ENCODE results near the gene KLK14. TPM values are rescaled to one million over a fixed set of nuclear protein-coding genes. Genes with fewer than 3 reads are reported as not detected.

Gene KLK14
- total RNA-seq, 1 donor from 2014 or later = not detected

DNA sequence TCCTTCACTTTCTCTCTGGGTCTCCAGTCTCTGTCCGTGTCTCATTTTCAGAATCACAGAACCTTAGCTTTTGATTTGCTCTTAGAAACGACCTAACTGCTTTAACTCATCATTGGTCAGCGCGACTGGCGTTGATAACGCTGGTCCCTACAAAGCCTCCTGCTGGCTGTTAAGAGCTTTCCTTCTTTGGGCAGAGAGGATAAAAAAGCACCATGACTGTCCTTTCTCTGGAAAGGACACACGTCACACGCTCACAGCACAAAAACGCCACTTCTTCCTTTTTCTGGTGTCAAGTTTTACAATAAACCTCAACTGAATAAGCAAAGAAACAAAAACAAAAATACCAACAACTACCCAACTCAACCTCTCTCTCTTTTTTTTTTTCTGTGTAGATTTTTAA lies 46.2 kb downstream of the KLK14 start:
- Histone ChIP-seq H3K27ac (ENCODE audit: low read depth, low read length) (no peak overlapping the region), H3K9ac (ENCODE audit: low read depth in 1 of 3, low read length in 3 of 3) (no peak overlapping the region), H3K27me3 (ENCODE audit: control insufficient read depth in 3 of 3, insufficient read depth in 3 of 3, low read length in 3 of 3) (peaks cover 0 to 5% (median 0%) of the 10 kb centered on the region in 3 donors), H3K4me1 (ENCODE audit: control insufficient read depth in 3 of 3, insufficient read depth in 3 of 3, low read length in 3 of 3) (no peaks in the 10 kb centered on the region), H3K9me3 (ENCODE audit: control insufficient read depth in 3 of 3, low read length in 3 of 3) (peaks cover 0 to 2% (median 0%) of the 10 kb centered on the region in 3 donors), H3K4me3 (ENCODE audit: low read length in 3 of 3) (no peak overlapping the region), H3K36me3 (ENCODE audit: control insufficient read depth in 3 of 3, insufficient read depth in 3 of 3, low read length in 3 of 3) (no peaks in the 10 kb centered on the region)

DNA sequence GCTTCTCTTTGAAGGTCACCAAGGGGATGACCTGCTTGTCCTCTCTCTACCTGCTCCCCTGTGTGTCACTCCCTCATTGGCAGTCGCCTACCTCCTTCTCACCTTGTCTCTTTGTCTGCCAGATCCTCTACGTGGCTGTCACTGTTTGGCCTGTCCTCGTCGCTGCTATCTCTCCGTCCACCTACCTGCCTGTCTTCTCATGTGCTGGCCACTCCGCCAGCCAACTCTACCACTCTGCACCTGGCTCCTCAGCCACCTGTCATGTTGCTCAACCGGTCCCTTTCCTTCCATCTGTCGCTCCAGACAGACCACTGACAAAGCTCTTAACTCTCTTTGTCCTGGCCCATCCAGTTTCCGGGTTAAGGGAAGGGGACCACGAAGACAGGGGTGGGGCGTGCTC lies 48.0 kb downstream of the KLK14 start, which contains the start of gene KLK12:
Gene KLK12 (minus strand): TSS at position 299 of the 400 bp plus-strand sequence. CDS start 381 bp downstream, outside the sequence.
- H3K27ac ChIP-seq (ENCODE audit: low read depth, low read length) = no peak within 1 kb of the TSS
- peaks cover 0 to 9% (median 0%) of the 10 kb centered on the region in 3 donors for H3K27me3 ChIP-seq (ENCODE audit: control insufficient read depth in 3 of 3, insufficient read depth in 3 of 3, low read length in 3 of 3)
- no peak within 1 kb of the TSS for H3K4me3 ChIP-seq (ENCODE audit: low read length in 3 of 3)
- no peaks in the 10 kb centered on the region for H3K36me3 ChIP-seq (ENCODE audit: control insufficient read depth in 3 of 3, insufficient read depth in 3 of 3, low read length in 3 of 3)
- H3K4me1 ChIP-seq (ENCODE audit: control insufficient read depth in 3 of 3, insufficient read depth in 3 of 3, low read length in 3 of 3) = no peaks in the 10 kb centered on the region
- peaks cover 0 to 2% (median 0%) of the 10 kb centered on the region in 3 donors for H3K9me3 ChIP-seq (ENCODE audit: control insufficient read depth in 3 of 3, low read length in 3 of 3)
- no peak within 1 kb of the TSS for H3K9ac ChIP-seq (ENCODE audit: low read depth in 1 of 3, low read length in 3 of 3)

DNA sequence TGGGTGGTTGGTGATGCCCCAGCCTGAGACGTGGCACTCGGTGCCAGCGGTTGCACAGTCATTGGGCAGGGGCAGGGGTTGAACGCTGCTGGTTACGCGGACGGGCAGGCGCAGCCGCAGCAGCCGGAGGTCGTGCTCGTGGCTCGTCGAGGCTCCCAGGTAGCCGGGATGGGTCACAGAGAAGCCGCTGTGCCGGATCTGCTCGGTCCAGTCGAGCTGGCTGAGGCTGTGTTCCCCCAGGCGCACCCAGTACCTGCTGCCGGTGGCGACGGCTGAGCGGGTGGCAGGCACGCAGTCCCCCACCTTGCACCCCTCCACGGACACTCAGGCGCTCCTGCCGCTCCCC lies 50.8 kb downstream of the KLK14 start:
- H3K27me3 ChIP-seq (ENCODE audit: control insufficient read depth in 3 of 3, insufficient read depth in 3 of 3, low read length in 3 of 3) = peaks cover 4 to 14% (median 7%) of the 10 kb centered on the region in 3 donors
- no peak overlapping the region for H3K27ac ChIP-seq (ENCODE audit: low read depth, low read length)
- no peak overlapping the region for H3K4me3 ChIP-seq (ENCODE audit: low read length in 3 of 3)
- H3K9ac ChIP-seq (ENCODE audit: low read depth in 1 of 3, low read length in 3 of 3) = no peak overlapping the region
- H3K9me3 ChIP-seq (ENCODE audit: control insufficient read depth in 3 of 3, low read length in 3 of 3) = peaks cover 0 to 2% (median 0%) of the 10 kb centered on the region in 3 donors
- H3K36me3 ChIP-seq (ENCODE audit: control insufficient read depth in 3 of 3, insufficient read depth in 3 of 3, low read length in 3 of 3) = no peaks in the 10 kb centered on the region
- no peaks in the 10 kb centered on the region for H3K4me1 ChIP-seq (ENCODE audit: control insufficient read depth in 3 of 3, insufficient read depth in 3 of 3, low read length in 3 of 3)

DNA sequence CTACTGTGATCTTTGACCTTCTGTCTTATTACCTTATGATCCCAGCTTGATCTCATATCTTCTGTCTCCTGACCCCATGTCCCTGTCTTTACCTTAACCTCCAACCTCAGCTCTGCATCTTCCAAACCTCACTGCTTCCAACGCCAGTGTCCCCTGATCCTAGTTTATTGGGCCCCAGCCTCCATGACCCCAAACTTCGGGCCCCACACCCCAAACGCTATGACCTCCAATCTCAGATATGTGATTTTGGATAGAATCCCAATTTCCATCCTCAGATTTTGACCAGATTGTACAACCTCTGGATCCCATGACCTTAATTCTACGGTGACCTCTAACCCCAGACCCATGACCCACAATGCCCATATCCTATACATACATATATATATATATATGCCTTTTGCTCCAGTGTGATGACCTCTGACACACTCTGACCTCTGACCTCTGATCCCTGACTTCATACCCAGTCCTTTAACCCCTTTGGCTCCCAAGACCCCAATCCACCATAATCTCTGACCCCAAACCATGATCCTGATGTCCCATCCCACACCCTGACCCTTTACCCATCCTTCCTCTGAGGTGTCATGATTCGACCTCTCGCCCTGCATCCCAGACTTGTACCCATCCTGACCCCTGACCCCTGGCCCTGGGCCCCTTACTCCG lies 51.3 kb downstream of the KLK14 start:
- H3K27ac ChIP-seq (ENCODE audit: low read depth, low read length) = no peak overlapping the region
- H3K4me1 ChIP-seq (ENCODE audit: control insufficient read depth in 3 of 3, insufficient read depth in 3 of 3, low read length in 3 of 3) = no peaks in the 10 kb centered on the region
- H3K27me3 ChIP-seq (ENCODE audit: control insufficient read depth in 3 of 3, insufficient read depth in 3 of 3, low read length in 3 of 3) = peaks cover 4 to 17% (median 7%) of the 10 kb centered on the region in 3 donors
- no peaks in the 10 kb centered on the region for H3K36me3 ChIP-seq (ENCODE audit: control insufficient read depth in 3 of 3, insufficient read depth in 3 of 3, low read length in 3 of 3)
- no peak overlapping the region for H3K9ac ChIP-seq (ENCODE audit: low read depth in 1 of 3, low read length in 3 of 3)
- H3K4me3 ChIP-seq (ENCODE audit: low read length in 3 of 3) = no peak overlapping the region
- peaks cover 0 to 2% (median 0%) of the 10 kb centered on the region in 3 donors for H3K9me3 ChIP-seq (ENCODE audit: control insufficient read depth in 3 of 3, low read length in 3 of 3)

DNA sequence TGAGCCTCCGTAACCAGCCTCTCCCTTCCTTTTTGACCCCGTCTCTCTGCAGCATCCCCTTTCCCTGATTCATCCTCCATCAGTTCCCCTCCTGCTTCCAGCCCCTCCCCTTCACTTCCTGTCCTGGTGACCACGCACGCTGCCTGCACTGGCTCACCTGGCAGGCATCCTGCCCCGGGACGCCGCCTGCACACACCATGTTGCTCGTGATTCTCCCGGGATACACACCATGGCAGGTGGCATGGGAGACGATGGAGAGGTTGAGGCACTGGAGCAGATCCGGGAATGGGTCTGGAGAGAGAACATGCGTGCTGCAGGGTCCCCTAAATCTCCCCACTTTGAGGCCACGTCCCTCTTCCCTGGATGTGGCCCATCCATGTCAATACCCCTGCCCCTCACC lies 52.1 kb downstream of the KLK14 start:
- Histone ChIP-seq H3K4me3 (ENCODE audit: low read length in 3 of 3) (no peak overlapping the region), H3K4me1 (ENCODE audit: control insufficient read depth in 3 of 3, insufficient read depth in 3 of 3, low read length in 3 of 3) (no peaks in the 10 kb centered on the region), H3K9me3 (ENCODE audit: control insufficient read depth in 3 of 3, low read length in 3 of 3) (peaks cover 0 to 2% (median 0%) of the 10 kb centered on the region in 3 donors), H3K27me3 (ENCODE audit: control insufficient read depth in 3 of 3, insufficient read depth in 3 of 3, low read length in 3 of 3) (peaks cover 4 to 20% (median 11%) of the 10 kb centered on the region in 3 donors), H3K27ac (ENCODE audit: low read depth, low read length) (no peak overlapping the region), H3K9ac (ENCODE audit: low read depth in 1 of 3, low read length in 3 of 3) (no peak overlapping the region), H3K36me3 (ENCODE audit: control insufficient read depth in 3 of 3, insufficient read depth in 3 of 3, low read length in 3 of 3) (no peaks in the 10 kb centered on the region)

DNA sequence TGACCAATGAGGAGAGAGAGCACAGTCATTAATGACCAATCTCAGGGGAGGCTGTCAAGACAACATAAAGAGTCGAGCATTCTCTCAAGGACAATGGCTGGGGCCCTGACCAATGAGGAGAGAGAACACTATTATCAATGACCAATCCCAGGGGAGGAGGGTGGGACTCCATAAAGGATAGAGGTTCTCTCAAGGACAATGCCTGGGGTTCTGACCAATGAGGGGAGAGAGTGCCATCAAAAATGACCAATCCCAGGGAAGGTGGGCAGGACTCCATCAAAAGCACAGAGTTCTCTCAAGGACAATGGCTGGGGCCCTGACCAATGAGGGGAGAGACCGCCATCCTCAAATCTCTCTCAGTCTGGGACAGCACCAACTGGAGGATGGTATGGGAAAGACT lies 53.0 kb downstream of the KLK14 start:
- H3K4me1 ChIP-seq (ENCODE audit: control insufficient read depth in 3 of 3, insufficient read depth in 3 of 3, low read length in 3 of 3) = no peaks in the 10 kb centered on the region
- peaks cover 0 to 2% (median 0%) of the 10 kb centered on the region in 3 donors for H3K9me3 ChIP-seq (ENCODE audit: control insufficient read depth in 3 of 3, low read length in 3 of 3)
- no peaks in the 10 kb centered on the region for H3K36me3 ChIP-seq (ENCODE audit: control insufficient read depth in 3 of 3, insufficient read depth in 3 of 3, low read length in 3 of 3)
- H3K27ac ChIP-seq (ENCODE audit: low read depth, low read length) = no peak overlapping the region
- no peak overlapping the region for H3K4me3 ChIP-seq (ENCODE audit: low read length in 3 of 3)
- peaks cover 4 to 23% (median 11%) of the 10 kb centered on the region in 3 donors for H3K27me3 ChIP-seq (ENCODE audit: control insufficient read depth in 3 of 3, insufficient read depth in 3 of 3, low read length in 3 of 3)
- no peak overlapping the region for H3K9ac ChIP-seq (ENCODE audit: low read depth in 1 of 3, low read length in 3 of 3)

Other genes with a start within 250 kb of the KLK14 start
- gene KLK15, start 249.3 kb downstream of the KLK14 start, total RNA-seq = not detected
- gene KLK3, start 228.0 kb downstream of the KLK14 start, total RNA-seq = not detected
- not detected for gene KLK2, start 209.4 kb downstream of the KLK14 start, total RNA-seq
- not detected for gene KLK4, start 171.5 kb downstream of the KLK14 start, total RNA-seq
- not detected for gene KLK5, start 129.8 kb downstream of the KLK14 start, total RNA-seq
- not detected for gene KLK6, start 113.3 kb downstream of the KLK14 start, total RNA-seq
- not detected for gene KLK7, start 99.0 kb downstream of the KLK14 start, total RNA-seq
- not detected for gene KLK8, start 81.3 kb downstream of the KLK14 start, total RNA-seq
- under 0.01 TPM for gene KLK10, start 63.2 kb downstream of the KLK14 start, total RNA-seq
- not detected for gene KLK11, start 56.3 kb downstream of the KLK14 start, total RNA-seq
- not detected for gene KLK12, start 47.9 kb downstream of the KLK14 start, total RNA-seq
- gene KLK13, start 17.8 kb downstream of the KLK14 start, total RNA-seq = not detected
- gene CTU1, start 25.5 kb upstream of the KLK14 start, total RNA-seq = 4.2 TPM
- gene SIGLEC9, start 42.0 kb upstream of the KLK14 start, total RNA-seq = under 0.01 TPM
- 0.52 TPM for gene SIGLEC7, start 59.4 kb upstream of the KLK14 start, total RNA-seq
- 0.52 TPM for gene CD33, start 142.2 kb upstream of the KLK14 start, total RNA-seq
- not detected for gene SIGLECL1, start 168.2 kb upstream of the KLK14 start, total RNA-seq
- gene IGLON5, start 228.8 kb upstream of the KLK14 start, total RNA-seq = not detected

Measured in skeletal muscle tissue (tissue), 4 donors.